NCI-H82 (cell line): Measurements from ENCODE around the gene IL15.
A peak's percentile ranks its signal among the peaks of the same experiment; 100 is the strongest.
"Not testable (repeated sequence)": the region's sequence is repeated elsewhere in the genome, so short reads cannot be mapped to it uniquely, and the experiment has no call there.

ENCODE experiments used
- DNase-seq: peaks from one replicate; lab custom pipeline; 2025; lab: John Stamatoyannopoulos, UW

Gene IL15

DNA sequence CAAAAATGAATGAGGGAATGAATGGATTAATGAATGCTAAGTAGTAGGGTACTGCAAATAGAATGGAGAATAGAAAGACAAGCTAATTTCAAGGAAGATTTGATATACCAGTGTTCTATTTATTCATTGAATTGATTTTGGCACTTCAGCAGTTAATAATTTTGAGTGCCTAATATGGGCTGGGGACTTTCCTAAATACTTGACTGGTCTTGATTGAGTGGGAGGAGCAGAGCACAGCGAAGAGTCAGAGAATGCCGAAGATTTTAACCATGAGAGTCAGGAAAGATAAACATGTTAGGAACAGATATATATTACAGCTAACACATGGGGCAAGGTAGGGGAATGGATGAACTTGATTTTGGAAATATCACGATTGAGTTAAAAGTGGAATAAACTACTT, 10.6 kb downstream of the IL15 start:
- peak; percentile 47 for DNase-seq

- no peak for DNase-seq
Observed at GRCh38 chr4:141647966-141648365, 11.6 kb downstream of the IL15 start.

- DNase-seq: peak; percentile 10
Observed at GRCh38 chr4:141652161-141652778, 15.9 kb downstream of the IL15 start.

GRCh38 chr4:141654098-141654497, 17.7 kb downstream of the IL15 start:
- peak; percentile 64 for DNase-seq

GRCh38 chr4:141656031-141656430, 19.6 kb downstream of the IL15 start:
- DNase-seq: peak; percentile 3

DNA sequence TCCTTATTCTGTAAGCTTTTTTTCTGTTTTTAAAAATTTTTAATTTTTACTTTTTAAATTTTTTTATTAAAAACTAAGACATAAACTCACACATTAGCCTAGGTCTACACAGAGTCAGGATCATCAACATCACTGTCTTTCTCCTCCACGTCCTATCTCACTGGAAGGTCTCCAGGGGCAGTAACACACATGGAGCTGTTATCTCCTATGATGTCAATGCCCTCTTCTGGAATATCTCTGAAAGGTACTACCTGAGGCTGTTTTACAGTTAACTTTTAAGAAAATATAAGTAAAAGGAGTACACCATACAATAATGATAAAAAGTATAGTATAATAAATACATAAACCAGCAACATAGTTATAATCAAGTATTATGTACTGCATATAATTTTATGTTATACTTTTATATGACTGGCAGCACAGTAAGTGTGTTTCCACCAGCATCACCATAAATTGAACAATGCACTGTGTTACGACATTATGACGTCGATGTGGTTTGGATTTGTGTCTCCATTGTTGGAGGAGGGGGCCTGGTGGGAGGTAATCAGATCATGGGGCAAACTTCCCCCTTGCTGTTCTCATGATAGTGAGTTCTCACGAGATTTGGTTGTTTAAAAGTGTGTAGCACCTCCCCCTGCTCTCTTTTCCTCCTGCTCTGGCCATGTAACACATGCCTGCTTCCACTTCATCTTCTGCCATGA, 21.3 kb downstream of the IL15 start:
- peak; percentile 2 for DNase-seq

DNA sequence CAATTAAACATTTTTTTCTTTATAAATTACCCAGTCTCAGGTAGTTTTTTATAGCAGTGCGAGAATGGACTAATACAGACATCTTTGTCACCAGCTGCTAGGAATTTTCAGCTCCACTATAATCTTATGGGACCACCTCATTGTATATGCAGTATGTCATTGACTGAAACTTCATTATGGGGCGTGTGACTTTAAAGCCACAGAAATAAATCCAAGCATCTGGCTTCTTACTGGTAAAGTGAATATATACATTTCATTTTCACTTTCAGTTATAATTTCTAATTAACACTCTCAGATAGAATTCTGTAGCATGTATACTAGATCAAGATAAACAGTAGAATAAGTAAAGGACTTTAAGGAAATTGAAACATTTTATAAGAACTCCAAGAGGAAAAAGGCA, 21.9 kb downstream of the IL15 start:
- DNase-seq: no peak

- no peak for DNase-seq
Observed at GRCh38 chr4:141659539-141659938, 23.2 kb downstream of the IL15 start.

DNA sequence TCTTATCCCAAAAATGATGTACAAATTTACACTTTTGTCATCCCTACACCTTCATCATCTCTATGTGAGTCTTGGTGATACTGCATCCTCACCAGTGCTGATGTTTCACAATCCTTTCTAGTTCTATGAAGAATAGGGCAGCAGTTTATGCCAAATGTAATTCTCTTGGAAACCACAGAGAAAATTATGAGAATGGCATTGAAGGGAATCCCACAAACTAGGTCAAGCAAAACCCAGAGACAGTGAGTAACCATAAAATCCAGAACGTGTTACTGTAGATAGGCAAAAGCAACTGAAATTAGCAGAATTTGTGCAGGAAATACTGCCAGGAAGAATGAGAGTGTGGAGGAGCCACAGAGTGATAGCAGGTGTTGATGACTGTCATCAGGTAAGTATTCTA, 24.5 kb downstream of the IL15 start:
- DNase-seq: no peak

- no peak for DNase-seq
Observed at GRCh38 chr4:141668200-141668910, 32.0 kb downstream of the IL15 start.

DNA sequence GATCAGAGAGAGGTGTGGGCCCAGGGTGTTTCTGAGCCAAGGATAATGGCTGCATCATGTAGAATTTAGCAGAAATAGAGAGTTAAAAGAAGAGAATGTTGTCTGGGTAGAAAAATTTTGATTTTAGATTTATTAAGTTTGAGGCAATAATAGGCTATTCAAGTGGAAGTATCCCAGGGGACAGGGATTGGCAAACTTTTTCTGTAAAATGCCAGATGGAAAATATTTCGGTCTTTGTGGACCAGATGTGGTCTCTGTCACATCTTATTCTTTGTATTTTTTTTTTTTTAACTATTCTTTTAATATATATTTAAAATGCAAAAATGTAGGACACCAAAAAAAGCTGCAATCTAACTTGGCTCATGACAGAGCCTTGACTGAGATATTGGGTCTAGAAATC, 33.1 kb downstream of the IL15 start:
- DNase-seq: no peak

GRCh38 chr4:141675384-141675783, 39.0 kb downstream of the IL15 start:
- DNase-seq: no peak

DNA sequence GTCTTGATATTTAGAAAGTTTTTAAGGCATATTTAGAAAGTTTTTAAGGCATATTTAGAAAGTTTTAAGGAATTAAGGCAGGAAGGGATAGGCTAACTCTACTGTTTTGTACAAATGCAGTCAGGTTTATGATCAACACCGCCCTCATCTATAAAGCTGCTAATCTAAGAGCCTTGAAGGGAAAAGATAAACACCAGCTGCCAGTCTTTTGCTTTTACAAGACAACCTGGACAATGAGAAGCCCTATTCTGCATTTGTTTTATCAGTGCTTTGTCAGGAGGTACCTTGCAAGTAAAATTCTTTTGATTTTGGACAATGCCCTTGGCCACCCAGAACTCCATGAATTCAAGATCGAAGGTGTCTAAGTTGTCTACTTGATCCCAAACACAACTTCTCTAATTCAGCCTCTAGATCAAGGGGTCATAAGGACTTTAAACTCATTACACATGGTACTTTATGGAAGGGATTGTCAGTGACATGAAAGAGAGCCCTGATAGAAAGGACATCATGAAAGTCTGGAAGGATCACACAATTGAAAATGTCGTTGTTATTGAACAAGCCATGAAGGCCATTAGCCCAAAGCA, 39.8 kb downstream of the IL15 start:
- peak; percentile 82 for DNase-seq

DNA sequence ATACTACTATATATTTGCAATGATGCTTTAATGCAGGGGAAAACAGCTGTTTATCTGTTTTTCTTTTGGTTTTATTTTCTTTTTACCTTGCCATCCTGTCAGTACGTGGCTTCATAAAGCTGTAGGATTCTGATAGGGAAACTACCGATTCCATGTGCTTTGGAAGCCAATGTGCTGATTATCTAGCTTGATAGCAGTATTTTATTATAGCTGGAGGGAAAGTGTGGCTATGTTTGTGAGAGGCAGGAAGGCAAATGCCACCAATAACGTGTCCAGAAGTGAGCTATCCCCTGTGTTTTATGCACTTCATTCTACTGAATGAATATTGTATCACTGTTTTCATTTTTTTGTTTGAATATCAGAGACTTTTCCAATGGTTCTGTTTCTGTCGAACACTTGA, 43.7 kb downstream of the IL15 start:
- DNase-seq: no peak

GRCh38 chr4:141684785-141685184, 48.4 kb downstream of the IL15 start:
- DNase-seq: no peak

DNA sequence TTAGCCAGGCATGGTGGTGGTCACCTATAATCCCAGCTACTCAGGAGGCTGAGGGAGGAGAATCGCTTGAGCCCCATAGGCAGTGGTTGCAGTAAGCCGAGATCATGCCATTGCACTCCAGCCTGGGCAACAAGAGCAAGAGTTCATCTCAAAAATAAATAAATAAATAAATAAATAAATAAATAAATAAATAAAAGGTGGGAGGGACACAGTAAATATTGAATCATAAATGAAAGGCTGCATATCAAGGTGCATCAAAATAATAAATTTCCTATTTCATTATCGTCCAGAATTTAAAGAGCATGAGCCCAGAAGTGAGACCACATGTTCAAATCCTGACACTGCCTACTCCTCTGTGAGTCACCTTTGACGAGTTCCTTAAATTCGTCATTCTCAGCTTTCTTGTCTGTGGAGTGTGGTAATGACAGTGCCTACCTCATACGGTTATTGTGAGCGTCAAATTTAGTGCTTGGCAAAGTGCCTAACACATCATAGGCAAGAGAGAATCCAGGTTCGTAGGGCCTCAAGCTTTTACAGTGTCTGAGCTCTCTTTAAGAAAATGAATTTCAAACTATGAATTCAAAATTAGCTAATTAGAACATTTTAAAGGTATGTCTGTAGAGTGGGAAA, 49.9 kb downstream of the IL15 start:
- no peak for DNase-seq

DNA sequence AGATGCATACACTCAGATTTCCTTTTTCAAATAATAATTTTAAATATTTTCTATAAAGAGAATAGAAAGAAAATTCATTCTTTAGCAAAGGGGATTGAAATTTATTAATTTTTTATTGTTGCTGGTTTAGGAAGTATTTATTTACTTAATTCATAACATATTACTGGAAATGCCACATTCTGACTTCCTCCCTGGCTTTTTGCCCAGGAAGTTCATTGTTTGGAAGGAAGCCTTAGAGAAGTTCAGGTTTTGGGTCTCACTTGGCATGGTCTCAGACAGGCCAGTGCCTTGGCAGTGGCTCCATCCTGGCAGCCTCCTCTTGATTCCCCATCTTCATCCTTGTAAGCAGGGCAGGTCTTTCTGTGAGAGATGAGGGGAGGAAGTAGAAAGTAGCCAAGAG, 50.5 kb downstream of the IL15 start:
- DNase-seq: no peak

GRCh38 chr4:141689726-141690296, 53.4 kb downstream of the IL15 start:
- DNase-seq: not testable (repeated sequence)

DNA sequence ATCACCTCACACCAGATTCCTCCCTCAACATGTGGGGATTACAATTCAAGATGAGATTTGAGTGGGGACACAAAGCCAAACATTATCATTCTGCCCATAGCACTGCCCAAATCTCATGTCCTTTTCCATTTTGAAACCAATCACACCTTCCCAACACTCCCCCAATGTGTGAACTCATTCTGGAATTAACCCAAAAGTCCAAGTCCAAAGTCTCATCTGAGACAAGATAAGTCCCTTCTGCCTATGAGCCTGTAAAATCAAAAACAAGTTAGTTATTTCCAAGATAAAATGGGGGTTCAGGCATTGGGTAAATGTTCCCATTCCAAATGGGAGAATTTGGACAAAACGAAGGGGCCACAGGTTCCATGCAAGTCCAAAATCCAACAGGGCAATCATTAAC, 54.9 kb downstream of the IL15 start:
- not testable (repeated sequence) for DNase-seq

- no peak for DNase-seq
Observed at GRCh38 chr4:141692081-141692480, 55.7 kb downstream of the IL15 start.

GRCh38 chr4:141697116-141697515, 60.7 kb downstream of the IL15 start:
- DNase-seq: no peak
